Measurements from ENCODE around the gene OPCML.

The OPCML gene

DNA sequence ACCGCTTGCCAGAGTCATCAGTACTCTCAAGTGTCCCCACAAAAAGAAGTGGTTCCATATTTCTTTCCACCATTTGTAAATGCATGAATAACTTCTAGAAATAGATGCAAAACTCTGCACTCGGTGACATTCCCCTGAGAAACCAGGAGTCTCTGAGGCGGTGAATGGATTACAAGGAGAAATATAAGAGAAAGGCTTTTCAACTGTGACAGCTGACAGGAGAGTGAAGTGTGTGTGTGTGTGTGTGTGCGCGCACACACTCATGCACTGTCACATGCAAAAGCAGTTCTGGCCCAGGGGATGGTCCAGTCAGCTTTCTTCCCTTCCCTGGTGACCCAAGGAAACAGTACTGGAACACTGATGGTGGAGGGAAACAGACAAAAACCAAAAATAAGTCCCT lies 710.0 kb downstream of the OPCML start:
- no peak for FAIRE-seq

DNA sequence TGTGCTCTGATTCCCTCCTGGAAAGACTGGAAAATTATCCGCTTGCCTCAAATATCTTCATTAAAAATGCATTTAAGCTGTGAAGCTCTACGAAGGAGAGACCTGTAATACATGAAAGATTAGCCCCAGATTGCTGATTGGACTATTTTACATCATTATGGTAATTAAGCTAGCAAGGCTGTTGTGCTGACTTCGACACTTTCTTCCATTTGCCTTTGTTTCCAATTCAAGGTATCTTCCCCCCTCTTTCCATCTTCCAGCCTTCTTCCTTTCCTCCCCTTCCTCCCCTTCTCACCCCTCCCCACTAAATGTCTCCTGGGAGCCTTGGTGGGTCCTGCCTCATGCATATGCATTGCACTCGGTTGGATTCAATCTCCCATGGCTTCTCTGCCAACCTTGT lies 710.8 kb downstream of the OPCML start:
- FAIRE-seq: no peak

DNA sequence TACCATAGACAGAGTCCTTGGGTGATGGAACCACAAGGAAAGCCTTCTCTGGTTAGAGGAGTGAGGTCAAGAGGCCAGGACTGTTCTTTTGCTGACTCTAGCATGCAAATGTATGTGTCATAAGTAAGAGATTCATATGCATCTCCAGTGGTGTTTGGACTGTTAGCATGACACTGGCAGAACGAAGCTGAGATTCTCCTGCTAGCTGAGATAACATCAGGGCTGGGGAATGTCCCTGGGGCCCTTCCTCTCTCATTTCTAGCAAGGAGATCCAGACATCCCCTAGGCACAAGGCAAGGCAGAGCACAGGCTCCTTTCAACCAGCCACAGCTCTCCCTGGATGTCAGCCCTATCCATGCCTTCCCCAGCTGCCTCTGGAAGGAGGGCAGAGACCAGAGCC lies 711.3 kb downstream of the OPCML start:
- no peak for FAIRE-seq

DNA sequence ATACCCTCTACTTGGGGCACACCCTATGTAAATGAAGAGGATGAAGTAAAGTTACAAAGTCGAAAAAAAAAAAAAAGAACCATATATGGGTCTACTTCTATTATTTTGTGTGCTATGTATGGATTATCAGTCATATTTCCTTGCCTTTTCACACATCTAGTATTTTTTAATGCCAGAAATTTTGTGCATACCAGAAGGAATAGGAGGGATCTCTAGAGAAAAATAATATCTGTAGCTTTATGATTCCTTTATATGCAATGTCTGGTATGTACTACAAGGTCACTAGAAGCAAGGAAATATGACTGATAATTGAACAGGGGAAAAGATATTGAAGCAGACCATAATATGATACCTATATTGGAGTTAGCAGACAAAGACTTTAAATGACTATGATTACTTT lies 713.4 kb downstream of the OPCML start:
- FAIRE-seq: no peak

GRCh38 chr11:132817387-132817786 lies 714.9 kb downstream of the OPCML start:
- FAIRE-seq: no peak

DNA sequence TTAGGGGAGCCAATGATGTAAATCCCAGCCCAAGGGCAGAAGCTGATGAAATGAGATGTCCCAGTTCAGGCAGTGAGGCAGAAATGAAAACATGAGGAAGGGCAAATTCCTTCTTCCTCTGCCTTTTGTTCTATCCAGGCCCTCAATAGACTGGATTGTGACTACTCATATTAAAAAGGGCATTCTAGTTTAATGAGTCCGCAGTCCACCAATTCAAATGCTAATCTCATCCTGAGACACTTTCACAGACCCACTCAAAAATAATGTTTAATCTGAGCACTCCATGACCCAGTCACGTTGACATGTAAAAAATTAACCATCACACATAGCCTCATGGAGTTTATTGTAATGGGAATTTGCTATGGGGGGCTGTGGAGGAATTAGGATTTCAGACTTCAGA lies 717.9 kb downstream of the OPCML start:
- FAIRE-seq: no peak

GRCh38 chr11:132811649-132812048 lies 720.7 kb downstream of the OPCML start:
- FAIRE-seq: no peak

GRCh38 chr11:132809070-132809469 lies 723.2 kb downstream of the OPCML start:
- no peak for FAIRE-seq

GRCh38 chr11:132804258-132804657 lies 728.0 kb downstream of the OPCML start:
- FAIRE-seq: no peak

- FAIRE-seq: no peak
These were observed 728.9 kb downstream of the OPCML start for GRCh38 chr11:132803436-132803835.

DNA sequence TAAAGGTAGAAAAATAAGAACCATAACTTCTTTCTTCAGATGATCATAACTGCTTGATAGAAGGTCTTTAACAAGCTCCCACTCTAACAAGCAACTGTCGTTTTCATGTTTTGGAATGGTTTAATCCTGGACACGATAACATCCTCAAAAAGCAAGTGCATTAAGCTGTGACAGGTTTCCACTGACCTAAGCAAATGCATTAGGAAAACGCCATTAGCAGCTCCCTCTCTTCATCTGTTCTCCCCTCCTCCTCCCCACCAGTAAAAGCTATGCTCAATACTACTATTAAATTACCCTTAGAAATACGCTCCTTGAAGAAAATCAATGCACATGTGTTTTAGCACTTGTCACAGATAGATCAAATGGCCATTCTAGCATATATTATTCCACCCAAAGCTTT lies 729.4 kb downstream of the OPCML start:
- FAIRE-seq: no peak

GRCh38 chr11:132793831-132794230 lies 738.5 kb downstream of the OPCML start:
- no peak for FAIRE-seq

DNA sequence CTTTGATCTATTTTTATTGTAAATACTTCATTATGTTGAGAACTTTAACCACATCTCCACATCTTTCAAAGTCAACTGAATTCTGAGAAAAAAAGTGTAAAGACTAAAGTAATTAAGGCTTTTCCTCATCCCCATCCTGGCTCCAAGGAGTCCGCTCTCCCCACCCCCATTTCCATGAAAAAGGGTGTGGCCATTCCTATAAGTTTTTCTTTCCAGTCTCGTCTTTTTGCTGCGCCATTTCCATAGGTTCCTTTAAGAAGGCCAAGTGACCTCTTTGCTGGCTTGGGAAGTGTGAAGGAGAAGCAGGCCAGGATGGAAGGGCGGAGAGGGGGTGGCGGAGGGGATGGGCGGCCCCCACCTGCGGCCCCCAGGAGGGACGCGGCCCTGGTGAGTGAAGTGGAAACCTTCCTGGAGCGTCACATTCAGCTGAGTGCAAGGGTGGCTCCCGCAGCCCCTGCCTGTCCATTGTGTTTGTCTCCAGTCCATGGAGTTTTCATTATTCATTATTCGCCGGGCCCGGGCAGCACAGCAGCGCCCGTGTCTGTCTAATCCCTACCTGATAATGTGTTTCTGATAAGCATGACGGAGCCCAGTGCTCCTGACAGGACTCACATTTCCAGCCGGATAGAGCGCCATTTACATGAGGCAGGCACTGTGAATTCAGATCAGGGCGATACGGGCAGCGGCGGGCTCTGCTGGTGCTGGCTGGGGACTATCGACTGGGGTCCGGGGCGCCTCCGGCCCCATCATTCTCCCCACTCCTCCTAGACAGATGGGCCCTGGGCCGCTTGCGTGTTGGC lies 739.8 kb downstream of the OPCML start:
- no peak for FAIRE-seq

GRCh38 chr11:132790971-132791370 lies 741.3 kb downstream of the OPCML start:
- FAIRE-seq: no peak

DNA sequence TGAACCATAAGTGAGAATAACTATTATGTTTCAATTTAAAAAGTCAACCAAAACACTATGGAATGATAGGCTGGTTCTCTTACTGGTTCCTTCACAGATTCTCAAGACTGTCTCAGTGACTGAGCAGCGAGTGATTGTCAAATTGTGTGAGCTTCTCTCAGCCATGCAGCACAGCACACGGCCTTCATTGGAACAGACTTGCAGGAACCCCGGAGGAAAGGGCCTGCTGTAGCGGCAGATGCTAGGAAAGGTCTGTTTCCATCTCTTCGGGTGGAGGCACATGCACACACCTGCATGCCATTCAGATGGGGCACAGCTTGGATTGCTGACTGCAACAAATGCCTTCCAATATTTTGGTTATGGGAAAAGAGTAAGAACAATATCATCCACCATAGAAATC lies 741.8 kb downstream of the OPCML start:
- FAIRE-seq: no peak

GRCh38 chr11:132788816-132789325 lies 743.4 kb downstream of the OPCML start:
- no peak for FAIRE-seq

- no peak for FAIRE-seq
These were observed 746.4 kb downstream of the OPCML start for GRCh38 chr11:132785878-132786277.

DNA sequence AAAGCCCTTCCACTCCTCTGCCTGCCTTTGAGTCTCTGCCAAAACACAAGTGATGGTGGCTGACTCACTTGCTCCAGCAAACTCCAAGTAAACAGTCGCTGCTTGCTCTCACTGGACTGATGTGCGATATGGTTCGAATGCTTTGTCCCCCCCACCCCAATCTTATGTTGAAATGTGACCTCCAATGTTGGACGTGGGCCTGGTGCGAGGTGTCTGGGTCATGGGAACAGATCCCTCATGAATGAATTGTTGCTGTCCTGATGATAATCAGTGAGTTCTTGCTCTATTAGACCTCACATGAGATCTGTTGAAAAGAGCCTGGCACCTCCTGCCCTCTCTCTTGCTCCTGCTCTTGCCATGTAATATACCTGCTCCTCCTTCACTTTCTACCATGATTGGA lies 747.9 kb downstream of the OPCML start:
- FAIRE-seq: no peak

GRCh38 chr11:132782102-132782501 lies 750.2 kb downstream of the OPCML start:
- no peak for FAIRE-seq

DNA sequence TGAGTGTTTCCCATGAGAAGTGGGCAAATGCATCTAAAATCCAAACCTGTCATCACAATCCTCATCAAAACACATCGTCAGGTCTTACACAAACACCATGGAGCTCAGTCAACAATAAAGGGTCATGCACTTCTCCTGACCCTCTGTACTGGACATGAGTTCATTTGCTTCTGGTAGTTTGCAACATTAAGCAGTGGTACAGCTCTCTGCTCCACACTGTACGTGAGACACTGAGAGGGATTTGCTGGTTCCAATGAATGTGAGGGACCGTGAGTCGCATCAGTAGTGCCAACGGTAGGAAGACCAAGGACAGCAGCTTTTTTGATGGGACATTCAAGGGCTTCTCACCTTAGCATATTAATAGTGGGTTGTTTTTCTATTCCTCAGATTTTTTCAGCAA lies 752.3 kb downstream of the OPCML start:
- no peak for FAIRE-seq

DNA sequence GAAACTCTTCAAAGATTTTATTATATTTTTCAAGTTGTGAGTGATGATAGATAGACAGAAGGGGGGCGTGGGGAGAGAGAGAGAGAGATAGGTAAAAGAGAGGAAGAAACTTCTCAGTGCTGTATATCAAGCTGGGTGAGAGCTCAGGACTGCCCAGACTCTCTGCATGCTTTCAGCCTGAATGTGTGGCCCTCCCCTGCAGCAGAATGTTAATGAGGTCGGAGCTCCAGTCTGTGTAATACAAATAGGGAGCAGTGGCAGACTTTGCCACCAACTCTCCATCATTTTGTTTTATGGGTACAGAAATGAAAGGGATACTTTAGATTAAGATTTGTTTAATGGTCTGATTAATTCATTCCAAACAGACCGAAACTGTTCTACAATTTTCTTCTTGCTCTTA lies 752.8 kb downstream of the OPCML start:
- FAIRE-seq: no peak

DNA sequence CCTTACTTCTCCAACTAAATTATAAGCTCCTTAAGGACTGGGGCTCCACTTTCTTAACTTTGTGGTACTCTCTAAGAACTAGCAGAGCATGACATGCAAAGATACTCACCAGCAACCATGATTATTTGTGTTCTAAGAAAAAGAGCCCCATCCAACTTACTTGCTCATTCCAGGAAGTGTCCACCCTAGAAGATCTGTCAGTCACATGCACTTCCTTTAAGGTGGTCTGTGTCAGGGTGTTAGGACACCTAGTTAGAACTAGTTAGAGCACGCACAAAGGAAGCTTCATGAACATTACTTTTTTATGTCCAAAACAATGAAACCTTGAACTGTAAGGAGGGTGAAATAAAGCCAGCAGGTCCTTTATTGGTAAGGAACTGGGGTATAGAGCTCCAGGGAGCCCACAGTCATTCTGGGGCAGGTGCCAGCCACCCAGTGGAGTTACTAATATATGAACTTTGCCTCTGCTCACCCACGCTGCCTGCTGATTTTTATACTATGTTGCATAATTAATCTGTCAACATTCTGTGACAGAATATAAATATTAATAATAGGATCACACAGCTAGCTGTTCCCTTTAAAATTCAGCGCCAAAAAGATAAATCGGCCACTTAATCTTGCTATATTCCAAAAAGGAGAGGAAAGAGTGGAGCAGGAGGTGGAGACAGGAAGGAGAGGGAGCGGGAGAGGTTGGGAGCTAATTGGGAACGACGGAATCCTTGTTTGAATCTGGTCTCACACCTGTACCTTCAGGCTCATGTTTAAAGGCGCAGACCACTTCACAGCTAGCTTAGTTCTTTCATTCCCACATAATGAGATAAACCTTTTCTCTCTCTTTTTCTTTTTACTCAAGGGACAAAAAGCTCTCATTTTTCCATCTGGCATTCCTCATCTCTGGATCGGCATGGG lies 755.0 kb downstream of the OPCML start:
- no peak for FAIRE-seq

GRCh38 chr11:132773751-132774150 lies 758.5 kb downstream of the OPCML start:
- FAIRE-seq: no peak
